C1 segment of cervical spinal cord (tissue), 14 donors: ENCODE results near the gene CST9.
"Not testable (repeated sequence)": the region's sequence is repeated elsewhere in the genome, so short reads cannot be mapped to it uniquely, and the experiment has no call there.

Experiments
- DNase-seq, 14 donors: peaks; one replicate each; lab custom pipeline; 2025; lab: John Stamatoyannopoulos, UW

The CST9 gene

DNA sequence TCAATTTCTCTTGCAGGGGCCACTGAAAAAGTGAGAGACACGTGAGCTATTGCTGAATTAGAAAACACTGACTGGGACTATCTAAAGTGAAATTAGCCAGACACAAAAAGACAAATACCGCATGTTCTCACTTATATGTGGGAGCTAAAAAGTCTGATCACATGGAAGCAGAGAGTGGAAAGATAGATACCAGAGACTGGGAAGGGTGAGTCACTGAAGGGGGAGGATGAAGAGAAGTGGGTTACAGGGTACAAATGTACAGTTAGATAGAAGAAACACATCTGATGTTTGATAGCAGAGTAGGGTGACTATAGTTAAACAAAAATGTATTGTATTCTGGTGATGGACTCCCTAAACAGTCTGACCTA, 18.6 kb upstream of the CST9 start:
- DNase-seq = no peak

DNA sequence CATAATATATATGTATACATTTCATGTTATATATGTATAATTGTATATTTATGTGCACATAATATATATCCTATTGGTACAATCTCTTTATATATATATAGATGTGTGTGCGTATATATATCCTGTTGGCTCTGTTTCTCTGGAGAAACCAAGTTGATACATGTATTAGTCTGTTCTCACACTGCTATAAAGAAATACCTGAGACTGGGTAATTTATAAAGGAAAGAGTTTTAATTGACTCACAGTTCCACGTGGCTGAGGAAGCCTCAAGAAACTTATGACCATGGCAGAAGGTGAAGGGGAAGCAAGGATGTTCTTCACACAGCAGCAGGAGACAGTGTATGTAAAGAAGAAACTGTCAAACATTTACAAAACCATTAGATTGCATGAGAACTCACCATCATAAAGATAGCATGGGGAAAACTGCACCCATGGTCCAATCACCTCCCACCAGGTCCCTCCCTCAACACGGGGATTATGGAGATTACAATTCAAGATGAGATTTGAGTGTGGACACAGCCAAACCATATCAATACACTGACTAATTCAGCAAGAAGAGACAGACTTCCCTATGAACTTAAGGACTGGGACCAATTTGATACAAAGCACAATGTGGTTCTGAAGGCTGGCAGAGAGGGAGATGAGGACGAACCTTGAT, 18.1 kb upstream of the CST9 start:
- DNase-seq = no peak

DNA sequence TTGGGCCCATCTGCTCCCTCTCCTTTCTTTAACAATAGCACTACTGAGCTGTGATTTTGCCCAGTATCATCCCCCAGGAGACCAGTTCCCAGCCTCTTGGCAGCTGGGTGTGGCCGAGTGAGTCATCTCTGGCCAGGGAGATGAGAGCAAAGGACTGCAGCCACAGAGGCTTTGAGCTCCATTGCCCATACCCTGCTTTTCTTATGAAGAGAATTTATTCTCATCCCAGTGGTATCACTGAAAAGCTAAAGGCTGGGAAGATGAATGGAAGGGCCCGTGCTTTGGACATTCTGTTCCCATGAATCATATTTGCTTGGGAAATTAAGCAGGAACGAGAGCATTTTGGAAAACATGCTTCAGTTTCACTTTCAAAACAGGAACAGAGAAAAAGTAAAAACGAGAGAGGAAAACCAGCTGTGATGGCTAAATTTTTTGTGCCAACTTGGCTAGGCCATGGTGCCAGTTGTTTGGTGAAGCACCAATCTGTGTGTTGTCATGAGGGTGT, 17.2 kb upstream of the CST9 start:
- peak in 3 of 14 donors; percentile 15 to 49 (median 48) for DNase-seq

DNA sequence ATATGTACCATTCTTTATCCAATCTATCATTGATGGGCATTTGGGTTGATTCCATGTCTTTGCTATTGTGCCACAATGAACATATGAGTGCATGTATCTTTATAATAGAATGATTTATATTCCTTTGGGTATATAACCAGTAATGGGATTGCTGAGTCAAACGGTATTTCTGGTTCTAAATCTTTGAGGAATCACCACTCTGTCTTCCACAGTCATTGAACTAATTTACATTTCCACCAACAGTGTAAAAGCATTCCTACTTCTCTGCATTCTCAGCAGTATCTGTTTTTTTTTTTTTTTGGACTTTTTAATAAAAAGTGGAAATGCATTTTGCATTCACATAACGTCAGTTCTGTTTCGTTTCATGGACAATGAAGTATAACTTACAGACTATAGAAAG, 16.7 kb upstream of the CST9 start:
- DNase-seq = not testable (repeated sequence)

DNA sequence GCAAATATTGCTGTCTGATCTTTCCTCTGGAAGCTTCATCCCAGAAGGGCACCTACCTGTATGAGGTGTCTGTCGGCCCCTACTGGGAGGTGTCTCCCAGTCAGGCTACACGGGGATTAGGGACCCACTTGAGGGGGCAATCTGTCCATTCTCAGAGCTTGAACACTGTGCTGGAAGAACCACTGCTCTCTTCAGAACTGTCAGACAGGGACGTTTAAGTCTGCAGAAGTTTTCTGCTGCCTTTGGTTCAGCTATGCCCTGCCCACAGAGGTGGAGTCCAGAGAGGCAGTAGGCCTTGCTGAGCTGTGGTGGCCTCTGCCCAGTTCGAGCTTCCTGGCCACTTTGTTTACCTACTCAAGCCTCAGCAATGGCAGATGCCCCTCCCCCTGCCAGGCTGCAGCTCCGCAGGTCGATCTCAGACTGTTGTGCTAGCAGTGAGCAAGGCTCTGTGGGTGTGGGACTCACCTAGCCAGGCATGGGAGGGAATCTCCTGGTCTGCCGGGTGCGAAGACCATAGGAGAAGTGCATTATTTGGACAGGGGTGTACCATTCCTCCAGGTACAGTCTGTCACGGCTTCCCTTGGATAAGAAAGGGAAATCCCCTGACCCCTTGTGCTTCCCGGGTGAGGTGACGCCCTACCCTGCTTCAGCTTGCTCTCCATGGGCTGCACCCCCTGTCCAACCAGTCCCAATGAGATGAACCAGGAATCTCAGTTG, 15.1 kb upstream of the CST9 start:
- not testable (repeated sequence) for DNase-seq

DNA sequence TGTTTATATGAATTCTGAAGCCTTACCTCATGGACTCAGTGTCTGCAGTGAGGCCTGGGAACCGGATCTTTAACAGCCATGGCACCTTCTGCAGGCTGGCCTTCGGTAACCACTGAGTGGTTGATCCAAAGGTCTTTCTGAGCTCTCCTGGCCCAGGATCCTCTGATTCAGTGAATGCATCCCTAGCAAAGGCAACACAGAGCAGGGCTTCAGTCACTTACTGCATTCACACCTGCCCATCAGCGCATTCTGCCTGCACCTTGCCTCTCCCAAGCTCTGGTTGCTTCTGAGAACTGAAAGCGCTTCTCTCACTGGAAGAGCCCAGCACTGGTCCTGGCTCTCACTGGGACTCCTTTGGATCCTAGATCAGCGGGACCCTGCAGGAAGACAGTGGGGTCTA, 8.4 kb upstream of the CST9 start:
- no peak for DNase-seq

DNA sequence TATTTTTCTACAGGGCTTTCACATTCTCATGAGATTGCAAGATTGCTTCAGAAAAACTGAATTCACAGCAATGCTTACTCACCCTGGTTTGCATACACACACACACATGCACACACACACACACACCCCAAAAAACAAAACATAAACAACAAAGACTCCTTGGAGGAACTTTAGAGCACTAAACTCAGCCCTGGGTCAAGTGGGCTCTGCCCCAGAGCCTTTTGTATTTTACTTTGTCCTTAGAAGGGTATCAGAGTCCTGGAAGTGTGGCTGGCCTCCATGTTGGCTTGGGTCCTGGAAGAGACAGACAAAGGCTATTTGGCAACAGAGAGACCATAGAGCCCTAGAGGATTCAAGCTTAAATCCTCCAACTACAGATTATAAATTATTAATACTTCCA, 8.0 kb upstream of the CST9 start:
- no peak for DNase-seq

DNA sequence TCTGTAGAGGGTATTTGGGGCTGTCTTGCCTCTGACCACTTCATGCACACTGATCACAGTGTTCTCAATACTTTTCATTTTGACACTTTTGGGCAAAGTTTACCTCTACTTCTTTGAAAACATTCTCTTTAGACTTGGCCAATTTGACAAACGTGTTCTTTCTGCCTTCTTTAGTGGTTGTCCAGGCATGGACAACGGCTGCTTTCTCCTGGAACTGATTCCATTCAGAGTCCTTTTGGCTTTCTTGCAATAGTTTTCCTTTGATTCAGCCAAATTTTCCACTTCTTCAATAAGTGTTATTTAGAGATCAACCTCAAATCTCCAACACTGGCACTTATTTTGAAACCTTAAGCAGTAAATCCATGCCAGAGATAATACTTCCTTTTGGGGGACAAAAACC, 6.7 kb upstream of the CST9 start:
- DNase-seq = peak in 1 of 14 donors; percentile 15

DNA sequence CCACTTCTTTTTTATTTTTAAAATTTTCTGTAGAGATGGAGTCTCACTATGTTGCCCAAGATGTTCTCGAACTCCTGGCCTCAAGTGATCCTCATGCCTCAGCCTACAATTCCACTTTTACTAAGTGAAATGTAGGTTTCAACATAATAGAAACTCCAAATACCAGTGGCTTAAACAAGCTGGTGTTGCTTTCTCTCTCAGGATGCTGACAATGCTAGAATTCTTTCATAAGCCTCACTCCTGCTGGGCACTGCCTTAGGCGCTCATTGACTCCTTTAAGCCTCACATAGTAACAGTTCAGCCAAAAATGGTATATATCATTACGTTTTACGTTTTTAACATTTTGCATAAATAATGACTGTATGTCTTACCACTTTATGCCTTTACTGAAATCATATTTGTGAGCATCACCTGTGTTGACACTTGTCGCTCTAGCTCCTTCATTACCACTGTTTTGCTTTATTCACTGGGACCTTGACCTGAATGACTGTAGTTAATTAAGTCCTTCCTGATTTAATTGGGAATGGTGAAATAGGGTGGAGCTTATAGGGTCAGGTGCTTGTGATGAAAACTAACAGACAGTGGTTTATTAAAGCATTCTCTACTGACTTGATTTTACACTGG, 3.9 kb upstream of the CST9 start:
- no peak for DNase-seq

DNA sequence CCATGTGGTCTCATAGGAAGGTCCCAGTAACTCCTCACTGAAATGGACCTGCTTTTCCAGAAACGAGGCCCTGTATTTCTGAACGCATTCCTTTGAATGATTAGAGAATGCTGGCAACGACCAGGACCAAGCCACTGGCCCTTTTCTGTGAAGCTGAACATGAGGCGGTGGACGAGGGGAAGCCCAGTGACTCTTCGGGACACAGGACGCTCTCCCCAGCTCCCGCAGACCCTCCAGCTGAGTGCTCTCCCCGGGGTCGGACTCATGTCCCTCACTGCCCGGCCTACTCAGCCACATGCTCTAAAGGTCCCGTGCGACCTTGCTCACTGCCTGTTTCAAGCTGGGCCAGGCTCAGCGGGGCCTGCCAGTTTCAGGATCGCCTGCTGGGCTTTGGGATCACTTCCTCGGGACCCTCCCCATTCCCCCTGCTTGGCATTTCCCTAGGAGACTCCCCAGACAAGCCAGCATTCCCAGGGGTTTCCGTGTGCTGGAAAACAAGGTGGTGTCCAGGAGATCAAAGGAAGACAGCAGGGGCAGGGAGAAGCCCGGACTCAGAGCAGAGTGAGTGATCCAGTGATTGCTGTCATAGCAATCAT, 2.6 kb upstream of the CST9 start:
- DNase-seq = no peak

DNA sequence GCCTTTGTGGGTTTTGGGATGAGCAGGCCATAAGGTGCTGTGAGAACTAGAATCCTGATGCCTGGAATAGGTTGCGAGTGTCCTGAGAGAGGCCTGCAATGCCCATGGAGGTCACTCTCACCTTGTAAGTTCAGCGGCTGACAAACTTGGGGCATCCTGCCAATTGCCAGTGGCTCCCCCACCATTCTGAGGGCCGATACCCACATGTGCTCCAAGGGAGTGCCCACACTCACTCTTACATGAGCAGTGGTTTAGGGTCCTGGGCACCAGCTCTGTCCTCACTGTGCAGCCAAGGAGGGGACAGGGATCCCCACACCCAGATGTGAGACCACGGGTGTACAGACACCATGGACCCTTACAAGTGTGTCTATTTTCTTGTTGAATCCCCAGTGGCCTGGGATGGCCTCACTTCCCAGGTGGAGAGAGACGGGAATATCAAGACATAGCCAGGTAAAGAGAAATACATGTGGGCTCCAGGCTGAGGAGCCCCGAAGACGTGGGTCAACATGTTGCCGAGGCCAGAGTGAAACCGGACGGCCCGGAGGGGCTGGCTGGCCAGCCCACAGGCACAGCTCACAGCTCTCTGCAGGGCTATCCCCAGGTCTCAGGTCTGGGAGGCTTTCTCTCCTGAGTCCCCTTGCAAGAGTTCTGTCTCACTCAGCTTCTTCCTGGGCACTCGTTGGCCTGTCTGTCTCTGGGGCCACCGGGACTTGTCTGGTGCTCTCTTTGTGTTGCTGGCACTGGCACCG, 2.0 kb upstream of the CST9 start:
- no peak for DNase-seq

DNA sequence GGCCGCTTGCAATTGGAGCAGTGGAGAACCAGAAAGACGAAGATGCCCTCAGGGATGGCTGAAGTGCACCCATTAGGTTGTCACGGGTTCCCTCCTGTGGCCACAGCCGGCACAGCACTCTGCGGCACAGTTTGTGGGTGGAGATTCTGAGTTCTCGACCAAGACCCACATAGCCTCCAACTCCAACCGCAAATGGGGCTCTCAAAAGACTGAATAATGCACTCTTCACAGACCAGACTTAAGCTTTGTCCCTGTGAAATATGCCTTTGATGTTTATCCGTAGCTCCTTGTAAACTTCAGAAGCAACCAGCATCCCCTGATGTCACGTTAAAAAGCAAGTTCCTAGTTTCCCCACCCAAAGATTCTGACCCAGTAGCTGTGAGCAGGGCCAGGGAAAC, 934 bp upstream of the CST9 start:
- DNase-seq = peak in 10 of 14 donors; percentile 25 to 65 (median 38)

DNA sequence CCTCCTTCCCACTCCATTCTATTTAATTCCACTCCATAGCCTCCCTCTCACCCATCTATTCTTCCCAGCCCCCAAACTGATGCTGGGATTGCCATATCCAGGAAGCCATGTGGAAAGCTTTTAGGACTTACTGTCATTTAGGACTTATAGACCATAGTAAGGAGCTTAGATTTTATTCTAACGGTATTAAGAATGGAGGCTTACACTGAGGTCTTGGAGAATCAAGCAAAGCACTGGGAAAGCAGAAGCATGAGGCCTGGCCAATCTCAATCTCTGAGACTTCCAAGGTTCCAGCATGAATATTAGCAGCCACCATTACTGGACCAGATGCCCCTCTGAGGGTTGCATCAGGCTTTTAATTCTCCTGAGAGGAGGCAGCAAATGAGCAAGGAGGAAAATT, 1.4 kb downstream of the CST9 start:
- no peak for DNase-seq

DNA sequence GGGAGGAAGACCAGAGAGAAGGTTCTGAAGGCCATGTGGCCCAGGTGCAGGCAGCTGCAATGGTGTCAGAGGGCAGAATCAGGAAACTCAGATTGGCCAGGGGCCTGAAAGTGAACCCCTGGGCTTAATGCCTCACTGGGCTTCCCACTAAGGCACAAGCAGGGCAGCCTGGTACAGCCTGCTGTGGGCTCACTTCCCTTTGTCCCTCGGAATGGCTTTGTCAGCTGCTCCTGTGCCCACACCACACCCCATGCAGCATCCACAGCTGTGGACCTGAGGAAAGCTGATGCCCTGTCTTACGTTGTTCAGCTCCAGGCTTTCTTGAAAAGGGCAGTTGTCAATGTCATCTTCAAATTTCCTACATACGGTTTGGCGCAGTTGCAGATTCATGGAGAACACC, 2.4 kb downstream of the CST9 start:
- DNase-seq = no peak

DNA sequence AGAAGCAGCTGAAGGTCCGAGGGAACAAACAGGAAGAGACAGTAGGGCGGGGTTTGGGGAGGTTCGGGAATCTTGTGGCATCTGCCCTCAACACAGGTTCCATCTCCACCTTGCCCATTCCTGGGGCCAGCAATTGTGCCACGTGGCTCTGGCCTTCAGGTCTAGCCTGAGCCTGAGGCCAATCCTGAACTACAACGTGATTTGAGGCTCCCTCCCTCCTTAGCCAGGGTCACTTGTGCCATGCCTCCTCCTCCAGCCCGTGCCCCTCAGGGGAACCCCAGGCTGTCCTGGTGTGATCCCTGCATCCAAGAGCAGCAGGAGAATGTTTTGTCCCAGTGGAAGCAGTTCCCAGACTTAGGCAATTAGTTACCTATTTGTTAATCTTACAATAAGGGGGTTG, 3.0 kb downstream of the CST9 start:
- no peak for DNase-seq

DNA sequence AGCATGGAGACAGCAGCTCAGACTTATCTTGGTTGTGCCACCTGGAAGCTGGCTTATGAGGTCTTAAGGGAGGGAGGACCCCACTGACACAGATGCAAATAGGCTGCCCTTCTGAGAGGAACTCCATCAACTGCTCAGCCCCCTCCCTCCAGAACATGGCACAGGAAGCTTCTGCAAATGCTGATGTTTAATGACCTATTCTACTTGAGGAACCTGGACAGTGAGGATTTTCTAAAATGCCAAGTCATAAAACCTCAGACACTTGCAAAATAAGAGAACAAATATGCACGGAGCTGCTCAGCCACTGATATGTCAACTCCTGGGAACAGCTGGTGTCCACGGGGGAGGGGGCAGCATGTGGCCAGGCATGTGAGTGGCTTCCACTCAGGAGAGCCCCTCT, 3.5 kb downstream of the CST9 start:
- DNase-seq = no peak

DNA sequence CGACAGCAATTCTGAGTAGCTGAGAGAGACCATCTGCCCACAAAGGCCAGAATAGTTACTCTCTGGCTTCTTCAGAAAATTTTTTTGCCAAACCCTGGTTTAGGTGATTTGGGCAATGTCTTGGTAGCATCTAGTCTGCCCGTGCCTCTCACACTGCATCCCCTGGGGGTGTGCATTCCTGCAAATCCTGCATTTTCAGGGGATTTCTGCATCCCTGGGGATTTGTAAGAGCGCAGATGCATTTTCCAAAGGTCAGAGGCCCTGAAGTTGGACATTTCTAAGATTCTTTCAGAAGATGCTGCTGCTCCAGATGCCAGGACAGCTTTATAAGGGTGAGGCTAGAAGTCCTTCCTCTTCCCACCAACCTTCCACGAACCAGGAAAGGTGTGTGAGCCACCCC, 4.0 kb downstream of the CST9 start:
- no peak for DNase-seq

DNA sequence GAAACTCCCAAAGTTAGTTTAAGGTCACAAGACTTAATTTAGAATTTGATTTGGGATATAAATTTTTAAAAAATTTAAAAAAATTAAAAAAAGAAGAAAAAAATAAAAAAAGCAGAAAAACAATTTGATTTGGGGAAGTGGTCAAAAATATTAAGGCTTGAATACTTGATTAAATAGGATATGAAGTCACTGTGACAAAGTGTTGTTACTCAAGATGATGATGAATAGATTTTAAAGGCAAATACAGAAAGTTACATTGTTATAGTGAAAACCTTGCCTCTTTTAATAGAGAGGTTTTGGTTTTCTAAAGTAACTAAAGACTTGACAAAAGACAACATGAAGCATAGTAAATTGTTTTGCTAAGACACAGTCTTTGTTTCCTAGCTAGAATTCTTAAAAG, 7.2 kb downstream of the CST9 start:
- no peak for DNase-seq

DNA sequence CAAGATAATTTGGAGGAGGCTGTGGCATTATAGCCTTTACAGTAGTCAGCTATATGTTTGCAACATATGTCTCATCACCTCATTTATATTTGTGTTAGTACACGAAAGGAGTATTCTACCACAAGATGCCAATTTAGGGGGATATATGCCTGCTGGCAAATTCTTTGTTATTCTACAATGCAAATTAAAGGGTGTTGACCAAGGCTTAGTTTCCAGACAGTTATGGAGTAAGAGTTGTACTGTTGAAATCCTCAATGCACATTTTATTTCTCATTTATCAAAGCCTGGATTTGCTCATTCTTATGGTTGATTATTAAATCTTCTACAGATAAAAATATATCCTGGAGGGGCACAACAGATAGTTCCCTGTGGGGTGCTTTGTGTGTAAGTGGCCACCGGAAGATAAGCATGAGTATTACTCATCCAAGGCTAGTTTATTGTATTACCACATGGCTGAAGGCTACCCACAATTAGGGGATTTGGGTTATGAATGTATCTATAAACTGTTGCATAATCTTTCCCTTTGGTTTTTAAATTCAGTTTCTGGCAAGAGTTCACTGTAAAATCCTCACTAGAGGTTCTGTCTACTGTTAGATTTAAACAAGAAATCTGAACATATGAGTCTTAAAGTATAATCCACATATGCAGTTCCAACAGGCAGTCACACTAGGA, 9.0 kb downstream of the CST9 start:
- no peak for DNase-seq

DNA sequence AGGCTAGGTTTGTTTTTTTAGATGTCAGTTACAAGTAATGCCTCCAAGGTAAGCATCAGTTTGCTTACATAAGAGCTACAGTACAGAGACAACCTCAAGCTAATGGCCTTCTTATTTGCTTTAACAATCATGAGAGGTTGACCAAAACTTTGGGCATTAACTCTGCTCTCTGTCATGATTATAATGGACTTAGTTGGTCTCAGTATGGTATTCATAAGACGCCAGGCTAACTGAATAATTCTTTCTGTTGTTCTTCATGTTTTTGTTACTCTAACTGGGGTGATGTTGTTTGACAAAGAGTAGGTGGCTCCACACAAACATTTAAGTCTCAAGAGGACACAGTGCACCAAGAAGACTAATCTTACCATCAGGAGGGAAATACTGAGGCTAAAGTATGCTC, 9.8 kb downstream of the CST9 start:
- DNase-seq = no peak
